ENCODE measurements around the gene CYP19A1.

The CYP19A1 gene

DNA sequence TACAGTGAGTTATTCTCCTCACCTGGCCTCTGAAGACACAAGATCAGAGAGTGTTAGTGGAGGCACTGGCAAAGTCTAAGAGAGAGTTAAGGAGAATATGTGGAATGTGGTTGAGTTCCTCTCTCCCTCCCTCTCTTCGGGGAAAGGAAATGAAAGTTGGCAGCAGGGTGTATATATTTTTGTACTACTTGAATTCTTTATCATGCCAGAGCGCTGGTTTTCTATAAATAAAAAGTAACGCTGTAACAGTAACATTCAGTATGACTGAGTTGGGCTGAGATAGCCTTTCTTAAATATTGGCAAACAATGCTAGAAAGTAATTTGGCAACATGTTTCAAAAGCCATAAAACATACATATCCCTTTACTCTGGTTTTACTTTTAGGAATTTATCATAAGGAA, 166.2 kb downstream of the CYP19A1 start:
- DNase-seq: no peak

- DNase-seq: no peak
These were observed 166.8 kb downstream of the CYP19A1 start for GRCh38 chr15:51171634-51171932.

DNA sequence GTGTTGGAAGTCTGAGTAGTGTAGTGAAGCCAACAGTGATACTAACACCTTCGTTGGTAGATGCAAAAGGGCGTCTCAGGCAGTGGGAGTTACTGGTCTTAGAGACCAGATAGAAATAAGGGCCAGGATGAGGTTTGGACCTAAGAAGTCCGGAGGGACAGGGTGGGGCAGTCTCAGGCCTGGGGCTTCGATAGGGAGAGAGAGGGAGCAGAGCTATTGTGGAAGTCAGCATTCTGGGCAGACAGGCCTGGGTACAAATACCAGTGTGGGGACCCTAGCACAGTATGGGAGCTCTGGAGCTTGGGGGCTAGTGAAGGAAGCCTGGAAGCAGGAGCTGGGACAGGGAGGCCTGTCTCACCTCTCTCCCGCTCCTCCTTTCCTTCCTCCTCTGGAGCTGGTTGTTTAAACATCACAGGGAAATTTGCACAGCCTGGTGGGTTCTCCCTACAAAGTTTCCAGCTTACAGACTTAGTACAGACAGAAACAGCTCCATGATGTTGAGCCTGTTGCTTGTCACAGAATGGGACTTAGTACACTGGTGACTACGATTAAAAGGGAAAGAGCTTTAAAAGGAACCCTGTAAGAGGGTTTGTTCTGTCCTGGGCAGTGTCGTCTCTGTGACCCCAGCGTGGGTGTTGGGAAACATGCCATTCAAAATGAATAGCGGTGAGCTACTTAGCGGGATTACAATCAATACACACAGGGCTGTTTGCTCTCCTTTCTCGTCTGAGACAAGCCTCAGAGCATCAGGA, 167.3 kb downstream of the CYP19A1 start:
- DNase-seq: no peak

GRCh38 chr15:51168700-51169099, 169.7 kb downstream of the CYP19A1 start:
- DNase-seq: no peak

- no peak for DNase-seq
These were observed 174.6 kb downstream of the CYP19A1 start for GRCh38 chr15:51163843-51164242.

- peak; percentile 7 for DNase-seq
These were observed 175.3 kb downstream of the CYP19A1 start for GRCh38 chr15:51162865-51163762.

DNA sequence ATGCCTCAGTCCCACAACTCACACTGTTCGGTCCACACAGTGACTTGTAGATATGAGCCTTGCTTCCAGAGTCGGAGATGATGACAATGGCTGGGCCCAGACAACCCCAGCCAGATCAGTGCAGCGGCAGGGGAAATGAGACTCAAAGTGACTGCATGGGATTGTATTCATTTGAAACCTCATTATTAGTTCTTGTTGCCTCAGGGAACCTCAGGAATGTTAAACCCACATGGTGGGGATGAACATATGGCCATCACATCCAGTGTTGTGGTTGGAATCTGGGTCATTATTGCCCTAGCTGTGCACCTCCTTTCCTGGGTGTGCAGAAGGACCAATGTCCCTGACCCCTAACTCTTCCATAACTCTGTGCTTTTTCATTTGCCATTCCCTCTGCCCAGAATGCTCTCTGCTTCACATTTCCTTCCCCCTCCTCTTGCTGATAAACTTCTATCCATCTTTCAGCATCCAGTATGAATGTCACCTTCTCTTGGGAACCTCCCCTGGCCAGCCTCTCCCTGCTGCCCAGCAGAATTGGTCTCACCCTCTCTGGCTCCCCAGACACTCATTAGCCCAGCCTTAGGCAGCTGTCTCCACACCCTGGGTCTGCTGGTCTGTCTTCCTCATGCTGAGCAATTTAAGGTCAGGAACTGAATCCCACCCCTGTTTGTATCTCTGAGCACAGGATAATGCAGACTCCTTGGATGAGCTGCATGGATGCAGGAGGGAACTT, 176.7 kb downstream of the CYP19A1 start:
- DNase-seq: no peak

- DNase-seq: no peak
These were observed 177.9 kb downstream of the CYP19A1 start for GRCh38 chr15:51160484-51160883.
